SK-N-SH (cell line): ENCODE results near the gene BCL2L13.

Source experiments
- CHD2 ChIP-seq: fragments of 150-350 bp; IDR thresholded peaks from 2 replicates; pipeline ENCODE4 v1.6.1; 2018; ENCODE audit warnings: low read length; ENCODE audit not compliant: partially characterized antibody
- CTCF ChIP-seq: fragments of 200-600 bp; sonication (generic); IDR thresholded peaks from 2 replicates; pipeline ENCODE4 v1.6.1; 2017; ENCODE audit warnings: antibody characterized with exemption, mild to moderate bottlenecking, moderate library complexity
- EP300 ChIP-seq, 2 experiments: IDR thresholded peaks; 2 replicates each; pipeline versions ENCODE4 v1.4.0 to v1.6.1; 2012; ENCODE audit warnings: borderline replicate concordance in 1 of 2, low read depth in 1 of 2, low read length in 1 of 2
- EZH2phosphoT487 ChIP-seq: fragments of 200-600 bp; sonication (generic); IDR thresholded peaks from 2 replicates; pipeline ENCODE4 v1.6.1; 2017; ENCODE audit warnings: low read depth, mixed run types, mild to moderate bottlenecking, antibody characterized with exemption, moderate library complexity, borderline replicate concordance
- FOXJ3 ChIP-seq: sonication (generic); formaldehyde crosslinking; IDR thresholded peaks from 2 replicates; pipeline ENCODE4 v1.5.1; 2020; ENCODE audit warnings: mild to moderate bottlenecking, missing genetic modification reagents
- GABPA ChIP-seq: IDR thresholded peaks from 2 replicates; pipeline ENCODE4 v1.4.0; 2012; ENCODE audit warnings: low read depth, mild to moderate bottlenecking
- MXI1 ChIP-seq: IDR thresholded peaks from 2 replicates; pipeline ENCODE4 v1.6.1; 2012; ENCODE audit warnings: mild to moderate bottlenecking, low read depth, low read length, improper control_type of control experiment
- POLR2AphosphoS5 ChIP-seq: IDR thresholded peaks from 2 replicates; pipeline ENCODE4 v1.6.1; 2012; ENCODE audit warnings: low read depth, low read length
- RAD21 ChIP-seq: IDR thresholded peaks from 2 replicates; pipeline ENCODE4 v1.6.1; 2012; ENCODE audit warnings: mild to moderate bottlenecking, low read length
- SMC3 ChIP-seq: IDR thresholded peaks from 2 replicates; pipeline ENCODE4 v1.6.1; 2012; ENCODE audit warnings: low read depth, low read length, improper control_type of control experiment
- USF2 ChIP-seq: fragments of 150-350 bp; IDR thresholded peaks from 2 replicates; pipeline ENCODE4 v1.6.1; 2017; ENCODE audit warnings: antibody characterized with exemption, low read length, low read depth, borderline replicate concordance

GRCh38 chr22:17629173-17629489, 9.4 kb upstream of the BCL2L13 start:
- no peak for TF ChIP-seq EP300 (IDR thresholded peaks at IDR 0.05; ENCODE audit: borderline replicate concordance in 1 of 2, low read depth in 1 of 2, low read length in 1 of 2)
- no peak for TF ChIP-seq GABPA
- TF ChIP-seq CTCF, result no peak
- TF ChIP-seq SMC3, result no peak
- TF ChIP-seq USF2, result no peak
- no peak for TF ChIP-seq EZH2phosphoT487
- TF ChIP-seq RAD21, result no peak
- no peak for TF ChIP-seq MXI1
- no peak for TF ChIP-seq FOXJ3 (CRISPR knock-in tag)
- TF ChIP-seq CHD2, result no peak
- no peak for TF ChIP-seq POLR2AphosphoS5
